NCI-H1105 (cell line): ENCODE measurements around the gene RALBP1.
A peak's percentile ranks its signal among the peaks of the same experiment; 100 is the strongest.

ENCODE experiments used
- DNase-seq: peaks from one replicate; lab custom pipeline; 2025; lab: John Stamatoyannopoulos, UW

Gene RALBP1

DNA sequence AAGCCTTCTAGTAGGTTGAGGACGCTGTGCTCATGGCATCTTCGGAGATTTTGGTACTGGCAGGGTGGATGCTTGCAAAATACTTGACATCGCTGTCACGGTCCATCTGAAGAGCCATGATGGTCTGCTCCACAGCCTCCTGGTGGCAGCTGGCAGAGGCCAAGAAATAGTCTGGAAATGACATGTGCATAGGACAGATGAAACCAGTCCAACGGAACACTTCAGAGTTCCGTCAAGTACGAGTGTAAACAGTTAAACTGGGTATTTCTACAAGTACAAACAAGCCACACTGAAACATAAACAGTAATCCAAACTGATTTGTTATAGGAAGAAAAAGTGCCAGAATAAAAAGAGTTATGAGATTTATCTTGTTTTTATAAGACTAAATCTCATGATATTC lies 72.5 kb downstream of the RALBP1 start:
- DNase-seq, result peak; percentile 26

DNA sequence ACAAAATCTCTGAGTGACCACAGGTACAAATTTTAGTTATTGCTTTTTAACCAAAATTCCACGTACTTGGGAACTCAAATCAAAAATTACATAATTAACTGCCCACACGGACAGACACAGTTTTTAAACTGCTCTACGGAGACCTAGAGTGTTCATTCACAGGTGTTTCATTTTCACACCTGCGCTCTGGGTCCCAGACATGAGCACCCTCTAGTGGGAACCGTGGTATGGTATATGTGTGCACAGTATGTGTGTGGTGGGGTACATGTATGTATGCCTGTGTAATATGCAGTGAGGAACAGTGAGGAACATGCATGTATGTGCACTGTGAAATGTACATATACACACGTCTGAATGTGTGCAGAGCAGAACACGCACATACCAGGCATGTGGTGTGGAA lies 74.1 kb downstream of the RALBP1 start:
- no peak for DNase-seq

DNA sequence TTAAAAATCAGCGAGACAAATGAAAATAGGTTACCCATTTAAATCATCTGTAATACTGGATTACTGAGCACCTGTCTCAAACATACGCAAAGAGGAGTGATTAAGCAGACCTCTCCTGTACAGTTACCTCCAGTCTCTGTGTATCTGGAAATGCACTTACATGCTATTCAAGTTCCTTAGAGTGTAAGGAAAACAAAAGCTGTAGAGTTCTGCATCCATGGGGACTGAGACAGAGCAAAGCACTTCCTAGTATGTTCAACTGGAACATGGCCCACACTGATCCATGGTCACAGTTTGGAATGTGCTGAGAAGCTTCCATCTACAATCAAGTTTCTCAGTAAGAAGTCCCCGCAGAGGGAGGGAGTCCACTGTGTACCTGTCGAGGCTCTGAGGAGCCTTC lies 75.1 kb downstream of the RALBP1 start:
- DNase-seq, result no peak

DNA sequence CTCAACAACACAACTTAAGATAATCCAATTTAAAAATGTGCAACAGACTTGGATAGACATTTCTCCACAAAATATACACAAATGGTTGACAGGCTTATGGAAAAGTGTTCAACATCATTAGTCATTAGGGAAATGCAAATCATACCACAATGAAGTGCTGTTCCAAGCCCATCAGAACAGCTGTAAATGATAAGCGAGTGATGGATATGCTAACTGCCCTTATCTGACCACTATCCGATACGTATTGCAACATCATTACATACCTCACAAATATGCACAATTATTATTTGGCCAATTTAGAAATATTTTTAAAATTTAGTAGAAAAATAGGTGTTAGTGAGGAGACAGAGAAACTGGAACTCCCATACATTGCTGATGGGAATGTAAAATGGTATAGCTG lies 76.9 kb downstream of the RALBP1 start:
- DNase-seq, result no peak

DNA sequence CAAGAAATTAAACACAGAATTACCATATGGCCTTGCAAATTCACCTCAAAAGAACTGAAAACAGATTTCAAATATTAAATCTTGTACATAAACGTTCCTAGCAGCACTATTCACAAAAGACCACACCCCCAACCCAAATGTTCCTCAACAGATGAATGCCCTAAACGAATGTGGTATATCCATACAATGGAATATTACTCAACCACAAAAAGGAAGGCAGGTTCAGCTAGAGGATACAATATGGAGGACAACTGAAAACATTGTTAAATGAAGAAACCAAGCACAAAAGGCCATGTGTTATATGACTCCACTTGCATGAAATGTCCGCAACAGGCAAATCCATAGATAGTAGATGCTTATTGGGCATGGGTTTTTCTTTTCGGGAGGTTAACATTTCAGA lies 77.3 kb downstream of the RALBP1 start:
- DNase-seq, result no peak

DNA sequence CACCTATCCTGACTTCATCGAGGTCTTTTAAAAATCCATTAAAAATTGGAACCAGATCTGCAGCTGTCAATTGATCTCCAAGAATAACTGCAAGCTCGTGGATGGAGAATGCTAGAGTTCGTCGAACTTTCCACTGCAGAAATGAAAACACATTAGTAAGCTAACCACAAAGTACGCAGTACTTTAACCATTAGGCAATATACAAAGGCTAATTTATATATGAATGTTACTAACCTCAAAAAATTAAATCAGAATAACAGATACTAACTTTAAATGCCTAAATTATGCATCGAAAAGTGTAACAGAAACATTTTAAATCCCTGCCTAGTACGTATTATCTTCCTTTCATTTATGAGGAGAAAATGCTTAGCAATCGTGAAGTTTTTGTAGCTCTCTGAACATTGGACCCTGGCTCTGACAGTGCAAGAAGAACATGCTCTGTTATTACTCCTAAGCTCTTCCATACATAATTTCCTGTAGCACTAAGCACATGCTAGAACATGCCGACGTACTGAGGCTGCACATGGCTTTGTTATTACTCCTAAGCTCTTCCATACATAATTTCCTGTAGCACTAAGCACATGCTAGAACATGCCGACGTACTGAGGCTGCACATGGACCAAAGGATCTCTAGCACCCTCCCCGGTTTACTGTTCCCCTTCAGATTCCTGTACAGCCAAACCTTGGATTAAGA lies 82.1 kb downstream of the RALBP1 start:
- no peak for DNase-seq

DNA sequence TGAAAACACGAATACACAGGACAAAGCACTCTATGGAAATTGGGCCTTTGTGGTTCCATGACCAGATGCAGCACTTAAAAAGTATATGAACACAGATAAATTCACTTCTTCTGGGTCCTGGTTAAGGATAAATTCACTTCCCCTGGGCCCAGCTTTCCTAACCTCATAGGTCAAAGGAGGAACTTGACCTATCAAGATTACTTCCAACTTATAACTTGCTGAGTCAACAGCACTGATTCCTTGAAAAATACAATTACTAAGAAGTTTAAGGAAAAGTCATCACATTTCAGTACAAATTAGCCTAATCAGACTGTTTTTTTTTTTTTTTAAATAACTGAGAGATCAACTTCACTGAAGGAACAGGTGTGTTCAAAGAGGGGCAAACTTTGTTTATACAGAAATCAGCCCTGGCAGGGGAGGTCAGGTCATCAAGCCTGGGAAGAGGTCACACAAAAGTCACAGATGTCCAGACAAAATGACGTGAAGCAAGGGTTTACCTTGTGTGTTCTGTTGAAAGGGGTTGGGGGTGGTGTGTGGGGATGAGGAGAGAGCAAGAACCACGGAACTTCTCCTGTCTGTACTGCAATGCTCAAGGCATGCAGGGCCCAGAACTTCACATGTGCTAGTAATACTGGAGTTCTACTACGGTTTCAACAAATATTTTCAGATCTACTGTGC lies 83.2 kb downstream of the RALBP1 start:
- no peak for DNase-seq

DNA sequence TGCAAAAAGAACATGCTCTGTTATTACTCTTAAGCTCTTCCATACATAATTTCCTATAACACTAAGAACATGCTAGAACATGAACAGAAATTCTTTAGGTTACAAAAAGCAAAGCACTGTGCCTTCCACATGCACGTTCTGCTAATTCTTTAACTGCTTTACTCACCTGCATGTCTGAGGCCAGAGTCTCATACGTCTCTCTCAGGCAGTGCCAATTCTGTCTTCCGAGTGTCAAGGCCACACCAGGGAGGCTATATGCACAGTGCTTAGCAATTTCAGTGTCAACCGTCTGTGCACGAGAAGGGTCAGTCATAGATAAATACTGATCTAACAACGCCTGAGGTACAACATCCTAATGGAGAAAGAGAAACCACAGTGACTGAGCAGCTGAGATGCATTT lies 83.9 kb downstream of the RALBP1 start:
- no peak for DNase-seq

DNA sequence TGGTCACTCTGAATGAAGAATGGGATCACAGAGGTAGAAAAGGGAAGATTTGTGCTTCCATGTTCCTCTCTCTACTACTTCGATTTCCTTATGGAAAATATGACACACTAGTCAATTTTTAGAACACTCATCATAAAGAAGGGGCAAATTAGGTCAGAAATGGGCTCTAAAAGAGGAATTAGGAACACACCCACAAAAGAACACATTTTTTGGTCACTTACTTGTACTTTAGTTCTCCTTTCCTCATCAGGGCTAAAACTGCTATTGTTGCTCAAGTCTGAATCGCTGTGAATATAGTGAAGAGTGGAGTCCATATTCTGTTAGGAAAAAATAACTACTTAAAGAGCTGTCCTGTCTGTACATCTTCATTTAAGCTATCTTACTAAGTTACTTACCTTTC lies 86.4 kb downstream of the RALBP1 start:
- no peak for DNase-seq

DNA sequence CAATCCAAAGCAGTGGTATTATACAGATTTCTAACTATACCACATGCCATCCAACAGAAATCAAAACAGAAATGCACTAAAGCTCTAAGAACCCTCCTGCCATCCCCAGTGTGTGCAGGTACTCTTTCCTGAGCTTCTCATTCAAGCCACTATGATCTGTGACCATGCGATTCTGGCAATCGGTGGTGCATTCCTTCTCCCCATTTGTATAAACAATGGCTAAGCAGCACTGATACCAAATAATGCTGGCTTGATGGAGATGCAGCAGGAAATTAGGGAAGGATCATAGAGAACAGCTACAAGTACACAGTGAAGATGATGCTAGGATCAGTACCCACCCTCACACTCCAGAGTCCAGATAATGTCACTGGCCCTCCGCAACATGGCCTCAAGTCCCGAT lies 87.3 kb downstream of the RALBP1 start:
- DNase-seq, result no peak

DNA sequence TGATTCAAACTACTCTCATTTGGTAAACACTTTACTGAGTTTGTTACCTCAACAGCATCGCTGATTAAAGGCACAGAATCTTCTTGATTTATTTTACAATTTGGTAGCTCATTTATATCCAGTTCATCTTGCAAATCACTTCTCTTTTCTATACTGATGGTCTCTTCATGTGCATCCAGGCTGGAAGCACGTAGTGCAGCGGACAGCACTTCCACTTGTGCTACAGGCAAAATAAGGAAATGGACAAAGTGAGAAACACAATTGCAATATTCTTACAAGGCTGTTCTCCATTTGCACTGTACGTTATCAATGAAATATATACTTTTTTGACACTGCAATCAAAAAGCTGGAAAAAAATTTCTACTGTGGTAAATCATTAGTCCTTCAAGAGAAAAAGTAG lies 88.0 kb downstream of the RALBP1 start:
- DNase-seq, result no peak

DNA sequence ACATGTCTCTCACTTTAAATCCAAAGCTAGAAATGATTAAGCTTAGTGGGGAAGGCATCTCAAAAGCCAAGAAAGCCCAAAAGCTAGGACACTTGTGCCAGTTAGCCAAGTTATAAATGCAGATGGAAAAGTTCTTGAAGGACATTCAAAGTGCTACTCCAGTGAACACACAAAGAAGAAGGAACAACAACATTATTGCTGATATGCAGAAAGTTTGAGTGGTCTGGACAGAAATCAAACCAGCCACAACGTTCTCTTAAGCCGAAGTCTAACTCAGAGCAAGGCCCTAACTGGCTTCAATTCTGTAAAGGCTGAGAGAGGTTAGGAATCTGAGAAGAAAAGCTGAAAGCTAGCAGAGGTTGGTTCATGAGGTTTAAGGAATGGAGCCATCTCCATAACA lies 90.1 kb downstream of the RALBP1 start:
- no peak for DNase-seq

DNA sequence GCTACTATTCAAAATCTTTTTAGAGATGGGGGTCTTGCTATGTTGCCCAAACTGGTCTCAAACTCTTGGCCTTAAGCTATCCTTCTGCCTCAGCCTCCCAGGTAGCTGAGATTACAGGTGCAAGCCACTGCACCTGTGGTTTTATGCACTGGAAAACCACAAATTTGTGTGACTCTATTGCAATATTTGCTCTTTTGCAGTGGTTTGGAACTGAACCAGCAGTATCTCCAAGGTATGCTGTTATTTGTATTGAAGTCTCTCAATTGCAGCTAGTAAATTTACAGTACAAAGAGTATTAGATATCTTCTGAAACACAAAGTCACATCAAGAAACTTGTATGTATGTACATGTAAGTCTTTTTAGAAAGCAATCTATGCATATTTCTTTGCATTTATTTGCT lies 92.9 kb downstream of the RALBP1 start:
- no peak for DNase-seq

DNA sequence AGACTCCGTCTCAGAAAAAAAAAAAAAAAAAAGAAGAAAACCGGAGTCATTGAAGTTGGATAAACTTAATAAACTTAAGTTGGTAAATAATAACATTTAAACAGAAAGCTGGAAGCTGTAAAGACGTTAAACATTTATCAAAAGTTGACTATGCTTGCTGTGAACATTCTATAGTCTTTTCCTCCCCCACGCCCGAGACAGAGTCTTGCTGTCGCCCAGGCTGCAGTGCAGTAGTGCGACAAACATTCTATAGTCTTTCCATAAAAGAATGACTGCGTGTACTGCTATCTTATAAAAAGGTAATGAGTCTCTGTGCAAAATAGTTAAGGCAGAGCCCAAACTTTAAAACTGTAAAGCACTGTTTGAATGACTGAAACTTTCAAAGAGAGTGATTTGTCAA lies 93.9 kb downstream of the RALBP1 start:
- no peak for DNase-seq

DNA sequence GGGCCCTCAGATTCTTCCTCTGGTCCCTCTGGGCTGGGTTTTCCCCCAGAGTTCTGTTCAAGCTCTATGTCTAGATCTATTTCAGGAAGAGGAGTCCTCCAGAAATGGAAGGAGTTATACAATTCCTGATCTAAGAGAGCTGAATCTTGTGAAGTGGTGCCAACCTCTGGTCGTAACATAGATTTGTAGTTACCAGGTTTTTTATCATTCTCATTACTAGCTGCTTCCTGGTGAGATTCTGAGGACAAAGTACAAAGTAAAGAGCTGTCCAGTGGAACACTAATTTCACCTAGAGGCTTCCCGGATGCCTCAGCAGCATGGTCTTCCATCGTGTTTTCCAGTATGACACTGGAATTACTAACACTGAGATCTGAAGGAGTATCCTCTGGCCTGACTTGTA lies 94.9 kb downstream of the RALBP1 start:
- DNase-seq, result no peak

DNA sequence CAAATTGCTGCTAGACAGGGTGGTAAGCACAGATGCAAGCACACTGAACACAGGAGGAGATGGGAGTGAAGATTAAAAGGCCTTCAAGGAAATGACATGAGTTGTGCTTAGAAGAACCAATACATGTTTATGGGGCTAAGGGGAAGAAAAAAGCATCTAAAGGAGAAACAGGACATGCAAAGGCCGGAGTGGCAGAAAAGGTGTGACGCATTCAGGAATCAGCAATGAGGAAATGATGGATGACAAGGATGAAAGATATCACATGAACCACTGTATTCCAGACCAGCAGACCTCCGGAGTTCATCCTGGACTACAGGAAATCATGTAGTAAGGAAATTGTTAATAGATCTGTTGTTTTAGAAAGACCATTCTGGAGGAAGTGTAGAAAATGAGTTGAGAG lies 96.2 kb downstream of the RALBP1 start:
- DNase-seq, result no peak

DNA sequence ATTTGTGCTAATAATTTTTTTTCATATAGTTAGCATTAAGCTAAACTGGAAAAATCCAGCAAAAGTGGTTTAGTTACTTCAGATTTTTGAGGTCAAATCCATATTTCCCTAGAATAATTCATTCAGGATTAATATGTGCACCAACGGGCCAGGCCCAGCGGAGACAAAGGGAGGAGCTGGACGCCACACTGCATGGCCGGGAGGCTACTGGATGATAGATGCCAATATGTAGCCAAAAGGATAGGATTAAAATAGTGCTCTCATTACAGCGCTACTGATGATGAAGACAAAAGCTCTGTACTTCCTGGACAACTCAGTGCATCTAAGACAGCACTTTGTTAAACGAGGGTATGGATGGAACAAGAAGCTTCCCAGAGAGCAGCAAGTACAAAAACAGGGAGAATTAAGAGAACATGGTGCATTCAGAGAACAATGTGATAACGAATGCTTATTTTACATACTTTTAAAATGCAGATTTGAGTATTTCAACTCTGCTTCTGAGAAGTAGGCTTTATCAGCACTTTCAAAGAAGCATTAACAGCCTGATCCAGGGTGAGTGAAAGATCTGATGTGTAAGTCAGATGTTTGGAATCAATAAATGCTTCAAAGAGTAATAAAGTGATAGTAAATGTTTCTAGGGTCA lies 99.3 kb downstream of the RALBP1 start:
- DNase-seq, result no peak

DNA sequence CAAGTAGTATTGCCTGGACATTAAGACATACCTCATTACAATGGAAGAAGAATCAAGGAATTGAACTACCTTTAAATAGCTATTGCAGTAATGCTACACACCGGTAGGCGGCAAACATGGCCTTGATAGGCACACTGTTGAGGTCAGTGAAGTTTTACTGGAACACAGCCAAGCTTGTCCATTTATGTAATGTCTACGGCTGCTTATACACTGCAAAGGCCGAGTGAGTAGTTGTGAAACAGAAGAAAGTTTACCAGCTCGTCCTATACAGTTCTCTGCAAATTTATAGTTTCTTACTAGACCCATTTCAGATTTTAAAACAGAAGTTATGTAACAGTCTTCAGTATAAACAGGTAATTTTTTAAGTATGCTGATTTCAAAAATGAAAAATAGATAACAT lies 100.2 kb downstream of the RALBP1 start:
- DNase-seq, result no peak

DNA sequence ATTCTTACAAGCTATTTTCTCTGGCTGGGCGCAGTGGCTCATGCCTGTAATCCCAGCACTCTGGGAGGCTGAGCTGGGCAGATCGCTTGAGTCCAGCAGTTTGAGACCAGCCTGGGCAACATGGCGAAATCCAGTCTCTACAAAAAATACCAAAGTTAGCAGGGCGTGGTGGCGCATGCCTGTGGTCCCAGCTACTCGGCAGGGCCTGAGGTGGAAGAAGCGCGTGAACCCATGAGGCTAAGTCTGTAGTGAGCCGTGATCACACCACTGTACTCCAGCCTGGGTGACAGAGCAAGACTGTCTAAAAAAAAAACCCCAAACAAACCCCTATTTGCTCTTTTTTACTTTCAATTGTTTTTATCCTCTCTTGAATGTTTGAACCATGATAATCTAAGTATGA lies 102.0 kb downstream of the RALBP1 start:
- DNase-seq, result no peak

DNA sequence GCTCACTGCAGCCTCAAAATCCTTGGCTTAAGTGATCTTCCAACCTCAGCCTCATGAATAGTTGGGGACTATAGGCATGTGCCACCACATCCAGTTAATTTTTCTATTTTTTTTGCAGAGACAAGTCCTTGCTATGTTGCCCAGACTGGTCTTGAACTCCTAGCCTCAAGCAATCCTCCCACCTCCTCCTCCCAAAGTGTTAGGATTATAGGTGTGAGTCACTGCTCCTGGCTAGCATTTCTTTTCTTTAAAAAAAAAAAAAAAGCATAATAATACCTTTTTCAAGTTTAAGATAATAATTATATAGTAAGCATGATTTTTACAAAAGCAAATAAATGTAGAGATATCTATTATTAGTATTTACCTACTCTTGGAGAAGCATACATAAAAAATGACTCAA lies 103.0 kb downstream of the RALBP1 start:
- DNase-seq, result no peak

DNA sequence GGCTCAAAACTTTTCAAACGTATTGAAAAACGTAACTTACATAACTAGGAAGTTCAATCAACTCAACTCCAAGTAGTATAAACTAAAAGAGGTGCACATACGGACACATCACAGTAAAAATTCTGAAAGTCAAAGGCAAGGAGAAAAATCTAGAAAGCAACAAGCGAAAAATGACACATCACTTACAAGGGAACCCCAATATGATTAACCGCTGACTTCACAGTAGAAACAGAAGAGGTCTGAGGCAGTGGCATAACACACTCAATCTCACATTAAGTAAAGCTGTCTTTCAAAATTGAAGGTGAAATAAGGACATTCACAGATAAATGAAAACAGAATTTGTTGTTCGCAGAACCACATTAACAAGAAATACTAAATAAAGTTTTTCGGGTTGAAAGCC lies 106.4 kb downstream of the RALBP1 start:
- no peak for DNase-seq

DNA sequence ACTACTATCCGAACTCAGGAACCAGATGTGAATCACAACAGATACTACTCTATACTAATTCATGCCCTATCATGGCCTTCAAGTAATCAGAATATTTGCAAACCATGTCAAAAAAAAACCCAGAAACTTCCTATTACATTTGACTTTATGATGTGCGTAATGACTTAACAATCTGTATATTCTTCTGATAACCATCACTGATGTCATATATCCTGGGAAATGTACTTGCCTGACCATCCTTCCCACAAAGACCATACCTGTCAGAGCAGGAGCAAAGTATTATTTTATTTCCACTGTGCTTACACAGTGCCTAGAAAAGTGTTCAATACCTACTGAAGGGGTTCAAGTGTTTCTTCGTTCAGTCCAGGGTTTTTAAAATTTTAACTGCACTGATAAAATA lies 111.5 kb downstream of the RALBP1 start:
- no peak for DNase-seq
